GM18858 (cell line): ENCODE results near the gene NNMT.
"Not testable (repeated sequence)": the region's sequence is repeated elsewhere in the genome, so short reads cannot be mapped to it uniquely, and the experiment has no call there.

Experiments
- ATAC-seq: cut with Tn5 transposase; IDR thresholded peaks from one replicate; pipeline ENCODE4 v1.9.1; 2021; ENCODE audit not compliant: unreplicated experiment

Gene NNMT

DNA sequence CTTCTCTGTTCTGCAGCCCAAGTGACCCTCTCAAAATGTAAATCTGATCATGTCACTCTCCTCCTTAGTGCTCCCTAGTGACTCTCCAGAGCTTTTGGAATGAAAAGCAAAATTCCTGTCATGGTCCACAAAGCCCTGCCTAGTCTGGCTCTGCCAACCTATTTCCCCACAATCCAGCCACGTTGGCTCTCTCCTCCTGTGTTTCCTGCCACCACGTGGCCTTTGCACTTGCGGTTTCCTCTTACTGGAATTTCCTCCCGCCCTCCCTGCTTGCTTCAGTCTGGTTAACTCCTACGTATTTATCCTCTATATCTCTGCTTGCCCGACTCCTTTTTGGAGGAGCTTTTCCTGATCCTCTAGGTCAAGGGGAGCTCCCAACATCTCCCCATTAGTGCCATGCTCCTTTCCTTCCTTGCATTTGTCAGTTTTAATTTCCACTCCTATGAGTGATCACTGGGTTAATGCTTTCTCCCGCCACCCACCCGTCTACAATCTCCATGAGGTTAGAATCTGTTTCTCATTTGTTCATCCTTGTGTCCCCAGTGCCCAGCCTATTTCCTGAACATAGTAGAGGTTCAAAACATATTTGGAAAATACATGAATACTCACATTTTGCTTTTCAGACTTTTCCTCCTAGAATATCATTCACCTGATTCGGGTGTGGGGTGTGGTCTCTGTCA lies 11.5 kb downstream of the NNMT start:
- no peak for ATAC-seq

- ATAC-seq = no peak
These were observed 12.5 kb downstream of the NNMT start for GRCh38 chr11:114308689-114309089.

DNA sequence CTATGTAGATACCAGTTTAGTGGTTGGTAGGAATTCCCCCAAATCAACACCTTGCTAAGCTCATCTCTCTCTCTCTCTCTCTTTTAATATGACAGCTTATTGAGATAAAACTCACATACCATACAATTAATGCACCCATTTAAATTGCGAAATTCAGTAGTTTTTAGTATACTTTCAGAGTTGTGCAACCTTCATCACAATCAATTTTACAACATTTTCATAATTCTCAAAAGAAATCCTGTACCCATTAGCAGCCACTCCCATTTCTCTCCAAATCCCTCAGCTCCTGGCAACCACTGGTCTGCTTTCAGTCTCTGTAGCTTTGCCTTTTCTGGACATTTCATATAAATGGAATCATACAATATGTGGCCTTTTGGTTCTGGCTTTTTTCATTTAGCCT lies 13.3 kb downstream of the NNMT start:
- no peak for ATAC-seq

- ATAC-seq = no peak
These were observed 13.9 kb downstream of the NNMT start for GRCh38 chr11:114310095-114310494.

DNA sequence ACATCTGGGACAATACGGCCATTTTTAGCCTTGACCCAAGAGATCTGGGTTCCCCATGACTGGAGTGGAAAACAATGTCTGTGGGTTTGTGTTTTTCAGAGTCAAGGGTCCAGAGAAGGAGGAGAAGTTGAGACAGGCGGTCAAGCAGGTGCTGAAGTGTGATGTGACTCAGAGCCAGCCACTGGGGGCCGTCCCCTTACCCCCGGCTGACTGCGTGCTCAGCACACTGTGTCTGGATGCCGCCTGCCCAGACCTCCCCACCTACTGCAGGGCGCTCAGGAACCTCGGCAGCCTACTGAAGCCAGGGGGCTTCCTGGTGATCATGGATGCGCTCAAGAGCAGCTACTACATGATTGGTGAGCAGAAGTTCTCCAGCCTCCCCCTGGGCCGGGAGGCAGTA lies 15.7 kb downstream of the NNMT start:
- ATAC-seq = no peak

DNA sequence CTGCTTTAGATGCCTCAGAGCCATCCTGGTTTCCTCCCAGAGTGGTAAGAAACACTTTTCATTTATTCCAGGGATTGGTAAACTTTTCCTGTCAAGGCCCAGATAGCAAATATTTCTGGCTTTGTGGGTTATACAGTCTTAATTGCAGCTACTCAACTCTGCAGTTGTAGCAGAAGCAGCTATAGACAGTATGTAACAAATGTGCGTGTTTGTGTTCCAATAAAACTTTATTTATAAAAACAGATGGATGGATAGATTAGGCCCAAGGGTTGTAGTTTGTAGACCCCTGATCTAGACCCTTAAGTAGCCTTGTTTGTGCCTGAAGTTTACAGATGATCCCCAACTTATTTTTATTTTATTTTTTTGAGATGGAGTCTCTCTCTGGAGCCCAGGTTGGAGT lies 17.9 kb downstream of the NNMT start:
- no peak for ATAC-seq

DNA sequence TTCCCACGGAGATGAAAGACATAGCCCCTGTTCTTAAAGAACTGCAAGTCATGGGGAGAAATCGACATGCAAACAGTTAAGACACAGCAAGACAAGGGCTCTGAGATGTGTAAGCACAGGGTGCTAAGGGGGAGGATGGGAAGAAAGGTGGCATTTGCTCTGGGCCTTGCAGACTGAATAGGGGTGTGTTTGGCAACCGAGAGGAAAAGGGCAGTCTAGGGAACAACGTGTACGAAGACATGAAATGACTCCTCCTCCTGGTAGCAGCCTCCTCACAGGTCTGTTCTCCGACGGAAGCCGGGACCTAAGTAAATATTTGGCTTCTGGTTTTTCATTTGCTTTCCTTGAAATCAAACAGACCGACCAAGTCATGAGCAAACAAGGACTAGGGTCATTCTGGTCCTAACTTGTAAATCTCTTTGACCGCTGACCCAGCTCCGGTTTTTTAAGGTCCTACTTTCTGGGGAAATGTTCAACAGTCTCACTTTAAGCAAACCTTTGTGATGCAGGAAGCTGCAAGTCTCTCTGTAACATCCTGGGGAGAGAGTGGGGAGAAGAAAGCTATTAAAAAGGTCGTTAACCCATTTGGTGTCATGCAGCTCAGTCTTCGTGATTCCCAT lies 19.7 kb downstream of the NNMT start:
- ATAC-seq = no peak

DNA sequence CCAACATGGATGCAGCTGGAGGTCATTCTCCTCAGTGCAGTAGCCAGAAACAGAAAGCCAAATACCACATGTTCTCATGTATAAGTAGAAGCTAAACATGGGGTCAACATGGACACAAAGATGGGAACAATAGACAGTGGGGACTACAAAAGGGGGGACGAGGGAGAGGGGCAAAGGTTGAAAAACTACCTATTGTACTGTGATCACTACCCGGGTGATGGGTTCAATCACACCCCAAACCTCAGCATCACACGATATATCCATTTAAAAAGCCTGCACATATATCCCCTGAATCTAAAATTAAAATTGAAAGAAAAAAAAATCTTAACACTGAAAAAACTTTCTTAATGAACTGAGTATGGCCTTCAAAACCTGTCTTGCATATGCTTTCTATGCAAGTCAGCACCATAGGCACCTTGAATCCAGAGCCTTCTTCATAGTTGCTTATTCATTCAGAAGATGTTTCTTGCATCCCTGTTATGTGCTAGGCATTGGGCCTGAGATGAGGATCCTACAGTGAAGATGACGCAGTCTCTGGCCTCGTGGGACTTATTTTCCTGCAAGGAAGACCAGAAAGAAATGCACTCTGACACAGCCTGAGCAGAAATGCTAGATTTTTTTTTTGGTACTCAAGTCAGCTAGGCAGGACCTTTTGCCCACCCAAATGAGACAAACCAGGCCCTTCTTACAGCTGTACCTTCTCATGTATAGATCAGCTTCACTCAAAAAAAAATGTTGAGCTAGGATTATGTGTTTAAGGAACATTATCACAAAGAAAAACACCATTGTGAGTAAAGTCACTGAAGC lies 21.0 kb downstream of the NNMT start:
- no peak for ATAC-seq

GRCh38 chr11:114317787-114318137 lies 21.6 kb downstream of the NNMT start:
- no peak for ATAC-seq

- no peak for ATAC-seq
These were observed 22.2 kb downstream of the NNMT start for GRCh38 chr11:114318361-114318760.

- no peak for ATAC-seq
These were observed 23.6 kb downstream of the NNMT start for GRCh38 chr11:114319716-114320328.

DNA sequence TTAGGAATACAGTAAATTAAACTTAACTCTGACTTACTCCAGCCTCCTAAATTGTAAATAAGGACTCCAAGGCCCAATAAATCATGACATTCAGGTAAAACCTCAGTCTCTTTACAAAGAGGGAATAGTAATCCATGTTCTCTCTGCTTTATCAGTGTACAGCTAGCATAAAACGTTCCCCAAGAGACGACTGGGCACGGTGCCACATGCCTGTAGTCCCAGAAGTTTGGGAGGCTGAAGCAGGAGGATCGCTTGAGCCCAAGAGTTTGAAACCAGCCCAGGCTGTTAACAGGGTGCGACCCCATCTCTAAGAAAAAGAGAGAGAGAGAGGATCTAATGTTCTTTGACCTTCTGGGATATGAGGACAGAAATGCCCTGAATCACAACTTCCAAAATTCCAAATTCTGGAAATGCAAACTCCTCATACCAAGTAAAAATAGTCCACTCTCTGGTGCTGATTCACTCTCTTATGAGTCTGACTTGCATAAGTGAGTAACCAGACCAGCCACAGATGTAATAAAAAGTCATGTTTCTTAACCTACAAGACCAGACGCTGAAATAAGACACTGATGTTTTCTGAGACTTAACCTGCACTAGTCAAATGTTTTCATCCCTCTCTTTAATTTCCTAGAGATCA lies 25.5 kb downstream of the NNMT start:
- ATAC-seq = no peak

- ATAC-seq = no peak
These were observed 26.7 kb downstream of the NNMT start for GRCh38 chr11:114322934-114323333.

DNA sequence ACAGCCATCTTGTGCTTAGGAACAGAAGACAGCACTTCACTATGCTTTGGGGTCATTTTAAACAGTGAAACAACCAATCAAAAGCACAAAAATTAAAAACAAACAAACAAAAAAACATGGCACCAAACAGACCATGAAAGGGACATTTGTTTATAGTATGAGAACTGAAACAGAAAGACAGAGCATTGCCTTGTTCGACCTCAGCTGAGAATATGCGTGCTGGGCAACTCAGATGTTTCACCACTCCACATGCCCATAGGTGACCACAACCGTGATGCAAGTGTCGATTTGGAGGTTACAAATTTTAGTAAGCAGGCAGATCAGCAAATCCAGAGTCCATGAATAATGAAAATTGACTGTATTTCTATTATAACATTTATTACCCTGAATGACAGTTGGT lies 30.0 kb downstream of the NNMT start:
- no peak for ATAC-seq

DNA sequence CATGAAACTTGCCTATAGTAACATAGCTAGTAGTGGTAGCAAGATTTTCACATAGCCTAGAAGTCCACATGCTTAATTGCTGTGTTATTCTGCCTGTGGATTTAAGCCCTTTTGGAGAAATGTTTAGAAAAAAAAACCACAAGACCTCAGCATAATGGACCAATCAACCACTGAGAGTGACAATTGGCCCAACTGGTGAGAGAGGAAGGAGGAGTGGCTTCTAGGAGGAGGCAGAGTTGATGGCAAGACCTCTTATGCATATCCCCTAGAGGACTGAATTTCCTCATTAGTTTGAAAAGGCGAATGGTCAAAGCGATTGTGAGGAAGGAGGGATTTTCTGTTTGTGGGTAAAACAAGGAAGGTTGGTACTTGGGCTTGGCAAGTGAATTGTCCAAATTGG lies 30.6 kb downstream of the NNMT start:
- no peak for ATAC-seq

- no peak for ATAC-seq
These were observed 34.2 kb downstream of the NNMT start for GRCh38 chr11:114330373-114330772.

GRCh38 chr11:114340311-114341131 lies 44.3 kb downstream of the NNMT start:
- ATAC-seq = no peak

DNA sequence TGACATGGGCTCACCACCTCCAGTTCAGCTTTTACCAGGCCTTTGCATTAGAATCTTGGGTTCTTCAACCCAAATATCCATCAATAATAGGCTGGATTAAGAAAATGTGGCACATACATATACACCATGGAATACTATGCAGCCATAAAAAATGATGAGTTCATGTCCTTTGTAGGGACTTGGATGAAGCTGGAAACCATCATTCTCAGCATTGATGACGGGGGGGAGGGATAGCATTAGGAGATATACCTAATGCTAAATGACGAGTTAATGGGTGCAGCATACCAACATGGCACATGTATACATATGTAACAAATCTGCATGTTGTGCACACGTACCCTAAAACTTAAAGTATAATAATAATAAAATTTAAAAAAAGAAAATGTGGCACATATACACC lies 45.5 kb downstream of the NNMT start:
- ATAC-seq = not testable (repeated sequence)

GRCh38 chr11:114342476-114342875 lies 46.3 kb downstream of the NNMT start:
- ATAC-seq = no peak

DNA sequence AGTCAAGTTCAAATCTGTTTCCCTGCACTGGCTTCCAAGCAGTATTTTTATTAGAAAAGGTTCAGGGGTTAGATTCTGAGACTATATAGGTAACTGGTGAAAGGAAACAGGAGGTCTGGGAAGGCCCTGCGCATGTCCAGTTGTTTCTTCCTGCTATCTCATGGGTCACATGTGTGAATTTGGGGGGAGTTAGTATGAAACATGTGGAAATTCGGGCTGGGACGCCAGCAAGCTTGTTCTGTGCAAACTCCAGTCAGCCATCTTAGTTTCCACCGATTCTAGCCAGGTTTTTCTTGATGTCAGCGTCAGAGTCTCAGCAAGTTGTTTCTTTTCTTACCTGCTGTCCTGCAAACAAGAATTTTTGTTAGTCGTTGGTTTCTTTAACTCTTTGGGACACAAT lies 46.8 kb downstream of the NNMT start:
- no peak for ATAC-seq

DNA sequence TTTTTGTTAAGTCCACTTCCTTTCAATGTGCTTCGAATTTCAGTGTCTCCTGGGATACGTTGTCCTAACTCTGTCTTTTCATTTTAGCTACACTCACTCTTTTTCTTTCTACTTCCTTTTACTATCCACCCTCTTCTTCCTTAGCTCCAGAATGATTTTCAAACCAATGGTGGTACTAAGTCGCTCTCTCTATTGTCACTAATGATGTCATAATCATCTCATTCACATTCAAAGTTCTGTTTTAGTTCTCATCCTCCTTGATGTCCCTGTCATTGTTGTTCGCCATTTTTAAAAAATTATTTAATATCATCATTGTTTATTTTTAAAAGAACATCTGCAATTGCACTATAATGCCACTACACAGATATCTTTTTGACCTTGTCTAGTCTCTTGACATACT lies 47.3 kb downstream of the NNMT start:
- ATAC-seq = no peak
